ENCODE results near the gene MSI2. TPM values are rescaled to one million over a fixed set of nuclear protein-coding genes. Genes with fewer than 3 reads are reported as not detected.

MSI2 gene
- total and polyA plus RNA-seq, 2 experiments from 2014 or later: 4.3 to 17.9 TPM

DNA sequence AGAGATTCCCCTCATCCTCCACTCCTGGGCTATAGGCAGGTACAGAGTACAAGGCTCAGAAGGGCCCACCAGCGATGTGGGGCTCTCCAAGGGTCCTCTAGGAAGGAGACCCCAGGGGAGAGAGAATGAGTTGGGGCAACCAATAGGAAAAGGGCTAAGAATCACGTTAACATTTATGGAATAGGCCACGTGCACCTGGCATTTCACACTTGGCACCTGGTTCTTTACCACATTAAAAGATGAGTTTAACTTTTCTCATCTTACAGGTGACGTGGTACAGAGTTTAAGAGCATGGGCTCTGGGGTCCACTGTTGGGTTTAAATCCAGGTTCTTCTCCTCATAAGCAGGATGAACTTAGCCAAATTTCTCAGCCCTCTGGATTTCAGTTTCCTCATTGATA, 245.7 kb downstream of the MSI2 start:
- 90 to 91% methylated on average over 4 of the region's 4 CpGs for WGBS, 2 experiments (ENCODE audit: low coverage in 1 of 2, low lambda C conversion rate in 2 of 2, missing lambda C conversion rate in 2 of 2)
- Histone ChIP-seq H3K9me2 (ENCODE audit: insufficient read depth) (no peaks in the 10 kb centered on the region), H3K4me3 (no peak overlapping the region), H3F3A (ENCODE audit: insufficient read depth) (0 out of 2 replicates have a peak, but pooled peaks cover 4% of the 10 kb centered on the region), H4K20me1 (ENCODE audit: insufficient read depth) (no peaks in the 10 kb centered on the region), H3K27ac (no peak overlapping the region), H3K4me2 (ENCODE audit: unreplicated experiment) (no peak overlapping the region), H3K79me2 (ENCODE audit: insufficient read depth) (no peaks in the 10 kb centered on the region), H3K27me3 (replicated peaks; ENCODE audit: insufficient read depth) (no peaks in the 10 kb centered on the region), H2AFZ (no peak overlapping the region), H3K9me3 (ENCODE audit: low read depth) (no peaks in the 10 kb centered on the region), H3K4me1 (ENCODE audit: insufficient read depth) (no peaks in the 10 kb centered on the region), H3K9ac (no peak overlapping the region), H3K36me3 (ENCODE audit: low read depth) (no peaks in the 10 kb centered on the region)
- in situ Hi-C loops (cut with MboI): no loop called here
- TF ChIP-seq EZH2phosphoT487 (IDR thresholded peaks at IDR 0.05; ENCODE audit: insufficient read depth, low read depth) (no peak), EZH2 (IDR thresholded peaks at IDR 0.05; ENCODE audit: insufficient read depth, poor library complexity, severe bottlenecking) (no peak)
- no peak for DNase-seq

DNA sequence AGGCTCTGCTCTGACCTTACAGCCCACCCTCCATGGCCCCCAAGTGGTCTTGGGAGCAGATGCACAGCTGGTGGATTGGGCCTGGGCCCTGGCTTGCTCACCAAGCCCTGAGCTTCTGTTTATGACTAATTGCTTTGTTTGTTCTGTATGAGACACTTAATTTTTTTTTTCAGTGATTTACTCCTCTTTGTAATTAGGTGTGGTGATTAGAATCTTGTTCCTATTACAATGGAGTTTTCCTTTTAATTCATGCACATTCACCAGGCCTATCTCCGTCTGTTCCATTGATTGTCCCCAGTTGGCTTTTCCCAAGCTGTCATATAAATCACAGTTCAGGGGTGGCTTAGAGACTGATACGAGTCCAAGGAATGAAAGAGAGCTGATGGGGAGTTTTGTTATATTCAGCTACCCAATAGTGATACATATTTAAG, 246.5 kb downstream of the MSI2 start:
- in situ Hi-C loops (cut with MboI): no loop called here
- Histone ChIP-seq H3K9me3 (ENCODE audit: low read depth) (no peaks in the 10 kb centered on the region), H4K20me1 (ENCODE audit: insufficient read depth) (no peaks in the 10 kb centered on the region), H3K9me2 (ENCODE audit: insufficient read depth) (no peaks in the 10 kb centered on the region), H2AFZ (no peak overlapping the region), H3K4me3 (no peak overlapping the region), H3K4me2 (ENCODE audit: unreplicated experiment) (no peak overlapping the region), H3K36me3 (ENCODE audit: low read depth) (no peaks in the 10 kb centered on the region), H3F3A (ENCODE audit: insufficient read depth) (0 out of 2 replicates have a peak, but pooled peaks cover 4% of the 10 kb centered on the region), H3K79me2 (ENCODE audit: insufficient read depth) (no peaks in the 10 kb centered on the region), H3K27me3 (replicated peaks; ENCODE audit: insufficient read depth) (no peaks in the 10 kb centered on the region), H3K27ac (no peak overlapping the region), H3K9ac (no peak overlapping the region), H3K4me1 (ENCODE audit: insufficient read depth) (peaks cover 4% of the 10 kb centered on the region)
- DNase-seq: no peak
- 88 to 93% methylated on average over 2 of the region's 2 CpGs for WGBS, 2 experiments (ENCODE audit: low coverage in 1 of 2, low lambda C conversion rate in 2 of 2, missing lambda C conversion rate in 2 of 2)
- no peak for TF ChIP-seq EZH2phosphoT487 (IDR thresholded peaks at IDR 0.05; ENCODE audit: insufficient read depth, low read depth)
- TF ChIP-seq EZH2 (IDR thresholded peaks at IDR 0.05; ENCODE audit: insufficient read depth, poor library complexity, severe bottlenecking): no peak

GRCh38 chr17:57504208-57504607, 247.9 kb downstream of the MSI2 start:
- 93 to 95% methylated on average over 8 of the region's 8 CpGs for WGBS, 2 experiments (ENCODE audit: low coverage in 1 of 2, low lambda C conversion rate in 2 of 2, missing lambda C conversion rate in 2 of 2)
- H3K9ac ChIP-seq: no peak overlapping the region
- no peak for DNase-seq
- H3K9me3 ChIP-seq (ENCODE audit: low read depth): no peaks in the 10 kb centered on the region
- no peaks in the 10 kb centered on the region for H3K9me2 ChIP-seq (ENCODE audit: insufficient read depth)
- in situ Hi-C loops (cut with MboI): no loop called here
- no peaks in the 10 kb centered on the region for H4K20me1 ChIP-seq (ENCODE audit: insufficient read depth)
- H3K27me3 ChIP-seq (replicated peaks; ENCODE audit: insufficient read depth): no peaks in the 10 kb centered on the region
- TF ChIP-seq EZH2phosphoT487 (IDR thresholded peaks at IDR 0.05; ENCODE audit: insufficient read depth, low read depth): no peak
- no peak for TF ChIP-seq EZH2 (IDR thresholded peaks at IDR 0.05; ENCODE audit: insufficient read depth, poor library complexity, severe bottlenecking)
- 0 out of 2 replicates have a peak, but pooled peaks cover 4% of the 10 kb centered on the region for H3F3A ChIP-seq (ENCODE audit: insufficient read depth)
- no peak overlapping the region for H3K4me2 ChIP-seq (ENCODE audit: unreplicated experiment)
- H3K27ac ChIP-seq: no peak overlapping the region
- no peak overlapping the region for H2AFZ ChIP-seq
- H3K36me3 ChIP-seq (ENCODE audit: low read depth): no peaks in the 10 kb centered on the region
- no peak overlapping the region for H3K4me3 ChIP-seq
- H3K79me2 ChIP-seq (ENCODE audit: insufficient read depth): no peaks in the 10 kb centered on the region
- H3K4me1 ChIP-seq (ENCODE audit: insufficient read depth): peaks cover 4% of the 10 kb centered on the region

DNA sequence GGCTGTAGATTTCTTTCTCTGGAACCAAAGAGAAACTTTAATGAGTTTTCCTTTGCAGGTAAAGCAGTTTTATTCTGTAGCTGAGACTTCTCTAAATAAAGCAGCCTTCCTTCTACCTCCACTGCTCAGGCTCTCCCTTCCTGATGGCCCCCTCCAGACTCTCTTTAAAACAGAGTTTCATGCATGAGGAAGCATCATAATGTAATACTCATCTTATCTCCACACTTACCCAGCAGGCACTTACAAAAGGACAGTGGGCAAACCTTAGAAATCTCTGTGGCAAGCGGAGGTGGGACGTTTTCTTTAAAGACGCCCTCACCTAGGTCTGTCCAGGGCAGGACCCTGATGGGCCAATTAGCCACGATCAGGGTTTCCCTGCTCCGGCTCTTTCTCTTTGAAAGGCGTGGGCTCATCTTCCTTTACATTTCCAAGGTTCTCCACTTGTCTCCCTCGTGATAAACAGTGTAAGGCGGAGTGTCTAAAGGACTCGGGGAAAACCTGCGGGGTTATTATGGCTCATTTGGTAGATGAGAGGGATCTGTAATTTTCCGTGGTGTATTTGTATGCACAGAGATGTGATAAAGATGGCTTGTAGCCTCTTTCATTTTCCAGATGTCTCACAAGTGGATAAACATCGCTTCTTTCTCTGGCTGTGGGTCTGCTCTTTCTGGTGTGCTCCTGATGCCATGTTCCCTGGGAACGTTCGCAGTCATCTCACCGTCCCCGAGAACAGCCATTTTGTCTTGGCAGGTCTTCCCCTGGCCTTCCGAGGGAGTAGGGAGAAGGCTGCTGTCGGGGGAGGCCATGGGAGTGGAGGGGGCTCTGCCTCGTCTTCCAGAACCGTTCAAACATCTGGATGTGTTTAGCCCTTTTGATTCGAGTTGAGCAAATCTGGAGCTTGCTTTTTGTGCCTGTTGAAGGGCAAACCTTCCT, 249.8 kb downstream of the MSI2 start:
- Histone ChIP-seq H3K9me2 (ENCODE audit: insufficient read depth) (no peaks in the 10 kb centered on the region), H4K20me1 (ENCODE audit: insufficient read depth) (no peaks in the 10 kb centered on the region), H3K4me2 (ENCODE audit: unreplicated experiment) (no peak overlapping the region), H3K4me3 (no peak overlapping the region), H3K79me2 (ENCODE audit: insufficient read depth) (no peaks in the 10 kb centered on the region), H2AFZ (peak overlapping the region; percentile 38; the same call in 1 of the 2 replicates), H3K36me3 (ENCODE audit: low read depth) (no peaks in the 10 kb centered on the region), H3K9ac (no peak overlapping the region), H3F3A (ENCODE audit: insufficient read depth) (no peaks in the 10 kb centered on the region), H3K27ac (no peak overlapping the region), H3K4me1 (ENCODE audit: insufficient read depth) (peaks cover 4% of the 10 kb centered on the region), H3K27me3 (replicated peaks; ENCODE audit: insufficient read depth) (no peaks in the 10 kb centered on the region), H3K9me3 (ENCODE audit: low read depth) (no peaks in the 10 kb centered on the region)
- 49 to 53% methylated on average over 21 of the region's 21 CpGs for WGBS, 2 experiments (ENCODE audit: low coverage in 1 of 2, low lambda C conversion rate in 2 of 2, missing lambda C conversion rate in 2 of 2)
- in situ Hi-C loops (cut with MboI): no loop called here
- no peak for DNase-seq
- no peak for TF ChIP-seq EZH2 (IDR thresholded peaks at IDR 0.05; ENCODE audit: insufficient read depth, poor library complexity, severe bottlenecking)
- TF ChIP-seq EZH2phosphoT487 (IDR thresholded peaks at IDR 0.05; ENCODE audit: insufficient read depth, low read depth): no peak

All from GM23248 (cell line).